ENCODE measurements around the gene BSCL2. TPM values are rescaled to one million over a fixed set of nuclear protein-coding genes. Genes with fewer than 3 reads are reported as not detected.

BSCL2 gene
- total RNA-seq, 2 experiments from 2014 or later, result 32.9 to 39.1 TPM

GRCh38 chr11:62726156-62726914 lies 19.1 kb upstream of the BSCL2 start:
- CTCF ChIA-PET, result interaction anchor here (0.6 to 2.1 kb wide), 7 partner anchors 17 to 64 kb away, joined by 3 to 11 read pairs (median 4); partner anchors contain the start of genes TAF6L and ZBTB3
- POLR2A ChIA-PET, result interaction anchor here (0.6 to 2.9 kb wide), 12 partner anchors 15 to 135 kb away, joined by 3 to 26 read pairs (median 5); partner anchors contain the start of genes C11orf98, CSKMT, LBHD1 and STX5

DNA sequence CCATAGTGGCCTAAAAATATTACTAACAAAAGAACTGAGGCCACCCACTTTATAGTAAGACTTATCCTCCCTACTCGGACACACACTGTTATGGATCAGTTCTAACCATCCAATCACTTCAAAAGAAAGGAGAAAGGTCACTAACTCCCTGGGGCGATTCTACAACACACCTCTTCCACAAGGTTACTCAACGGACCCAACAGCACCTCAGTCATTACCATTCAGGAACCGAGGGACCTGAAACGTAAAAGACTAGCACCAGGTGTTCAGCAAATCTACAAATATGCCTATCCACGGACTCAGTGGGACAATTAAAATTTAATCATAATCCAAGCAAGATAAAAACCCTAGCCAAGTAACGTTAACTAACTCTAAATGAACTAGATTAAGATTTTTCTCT lies 18.4 kb upstream of the BSCL2 start:
- ChIA-PET POLR2A (interaction anchor here (0.6 to 2.9 kb wide), 4 partner anchors 16 to 130 kb away, joined by 3 to 13 read pairs (median 4); no protein-coding TSS in a partner anchor), CTCF (interaction anchor here (1.0 kb wide), 1 partner anchor 65 kb away, joined by 3 read pairs; no protein-coding TSS in a partner anchor)

DNA sequence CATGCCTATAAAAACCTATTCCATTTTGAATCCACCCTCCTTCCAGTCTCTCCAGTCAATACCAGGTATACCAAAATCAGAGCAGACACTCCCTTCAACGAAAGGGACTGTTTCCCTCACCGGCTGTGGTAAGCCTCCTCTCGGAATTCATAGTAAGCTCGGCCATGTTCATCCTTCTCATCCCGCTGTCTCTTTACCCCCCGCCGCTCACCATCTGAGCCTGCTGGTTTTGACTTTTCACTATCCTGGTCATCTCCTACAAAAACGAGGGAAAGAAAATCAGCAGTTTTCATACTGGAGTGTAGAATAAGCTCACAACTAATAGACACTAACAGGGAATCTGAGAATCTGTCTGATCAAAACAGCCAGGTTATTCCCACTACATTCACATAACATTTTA lies 16.9 kb upstream of the BSCL2 start:
- ChIA-PET CTCF (interaction anchor here (0.8 to 1.5 kb wide), 2 partner anchors 40 to 62 kb away, joined by 3 to 8 read pairs; no protein-coding TSS in a partner anchor), POLR2A (no interaction called here)

- ChIA-PET CTCF (no interaction called here), POLR2A (no interaction called here)
Measured at GRCh38 chr11:62721994-62722393, 14.8 kb upstream of the BSCL2 start.

DNA sequence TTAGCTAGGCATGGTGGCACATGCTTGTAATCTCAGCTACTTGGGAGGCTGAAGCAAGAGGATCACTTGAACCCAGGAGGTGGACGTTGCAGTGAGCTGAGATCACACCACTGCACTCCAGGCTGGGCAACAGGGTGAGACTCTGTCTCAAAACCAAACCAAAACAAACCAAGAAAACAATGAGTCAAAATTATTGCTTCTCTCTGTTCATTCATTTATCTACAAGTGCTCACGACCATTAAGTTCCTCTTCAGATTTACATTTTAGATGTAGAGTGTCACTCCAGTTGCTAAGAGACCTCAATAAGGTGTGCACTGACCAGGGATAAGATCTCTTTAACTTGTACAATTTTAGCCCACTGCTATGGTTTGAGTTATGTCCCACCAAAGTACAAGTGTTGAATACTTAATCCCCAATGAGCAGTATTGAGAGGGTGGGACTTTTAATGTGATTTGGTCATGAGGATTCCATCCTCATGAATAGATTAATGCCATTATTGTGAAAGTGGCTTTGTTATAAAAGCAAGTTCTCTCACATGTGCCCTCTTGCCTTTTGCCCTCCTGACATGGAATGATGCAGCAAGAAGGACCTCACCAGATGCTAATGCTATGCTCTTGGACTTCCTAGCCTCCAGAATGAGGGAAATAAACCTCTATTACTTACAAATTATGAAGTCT lies 12.2 kb upstream of the BSCL2 start:
- POLR2A ChIA-PET, result no interaction called here

DNA sequence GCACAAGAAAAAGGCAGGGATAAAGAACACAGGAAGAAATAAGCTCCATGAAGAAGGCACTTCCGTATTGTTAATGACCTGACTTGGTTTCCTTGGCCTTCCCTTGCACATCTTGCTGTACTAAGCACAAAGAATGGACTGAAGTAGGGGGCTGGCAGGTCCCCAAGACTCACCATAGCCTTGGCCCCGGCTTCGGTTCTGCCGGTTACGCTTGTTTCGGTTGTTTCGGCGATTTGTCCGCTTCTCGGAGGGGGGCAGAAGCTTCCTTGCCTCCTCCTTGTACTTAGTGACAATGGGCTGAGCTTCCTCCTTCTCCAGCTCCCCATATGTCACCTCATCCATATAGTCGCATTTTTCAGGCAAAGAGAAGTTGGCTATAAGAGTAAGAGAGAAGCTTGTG lies 9.6 kb upstream of the BSCL2 start:
- ChIA-PET CTCF (no interaction called here), POLR2A (interaction anchor here (0.5 to 0.7 kb wide), 2 partner anchors 44 to 113 kb away, joined by 3 to 6 read pairs; no protein-coding TSS in a partner anchor)

More for the DNA sequence above, 12.2 kb upstream of the BSCL2 start:
- CTCF ChIA-PET, result no interaction called here

DNA sequence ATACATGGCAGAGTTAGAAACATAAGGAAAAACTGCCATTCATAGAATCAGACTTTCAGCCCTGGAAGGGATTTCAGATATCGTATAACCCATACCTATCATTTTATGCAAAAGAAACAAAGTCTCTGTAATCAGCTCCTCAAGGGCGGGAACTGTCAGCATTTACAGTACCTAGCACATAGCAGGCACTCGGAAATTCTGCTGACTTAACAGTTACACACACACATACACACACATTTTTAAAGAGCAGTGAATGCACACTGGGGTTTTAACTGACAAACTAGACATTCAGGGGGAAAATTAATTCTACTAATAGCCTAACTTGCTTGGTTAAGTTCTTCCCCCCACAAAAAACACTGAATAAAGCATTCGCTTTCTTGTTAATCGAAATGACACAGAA lies 9.0 kb upstream of the BSCL2 start:
- ChIA-PET POLR2A (interaction anchor here (0.6 kb wide), 1 partner anchor 123 kb away, joined by 5 read pairs; no protein-coding TSS in a partner anchor), CTCF (interaction anchor here (0.6 to 1.0 kb wide), 2 partner anchors 105 to 150 kb away, joined by 3 read pairs; no protein-coding TSS in a partner anchor)

- CTCF ChIA-PET, result interaction anchor here (0.6 to 1.0 kb wide), 2 partner anchors 104 to 151 kb away, joined by 3 read pairs; no protein-coding TSS in a partner anchor
- POLR2A ChIA-PET, result interaction anchor here (0.6 kb wide), 1 partner anchor 122 kb away, joined by 5 read pairs; no protein-coding TSS in a partner anchor
Measured at GRCh38 chr11:62715150-62716130, 8.2 kb upstream of the BSCL2 start.

GRCh38 chr11:62713343-62713742 lies 6.1 kb upstream of the BSCL2 start:
- ChIA-PET POLR2A (no interaction called here), CTCF (interaction anchor here (1.1 kb wide), 1 partner anchor 56 kb away, joined by 3 read pairs; no protein-coding TSS in a partner anchor)

GRCh38 chr11:62712861-62713260 lies 5.6 kb upstream of the BSCL2 start:
- CTCF ChIA-PET, result interaction anchor here (0.7 kb wide), 1 partner anchor 263 kb away, joined by 3 read pairs; no protein-coding TSS in a partner anchor
- POLR2A ChIA-PET, result no interaction called here

GRCh38 chr11:62712276-62712812 lies 5.1 kb upstream of the BSCL2 start:
- ChIA-PET CTCF (interaction anchor here (0.6 to 0.7 kb wide), 2 partner anchors 264 to 1322 kb away, joined by 3 read pairs; no protein-coding TSS in a partner anchor), POLR2A (interaction anchor here (0.6 to 1.2 kb wide), 2 partner anchors 37 to 41 kb away, joined by 4 read pairs; partner anchors contain the start of genes LBHD1 and UQCC3)

DNA sequence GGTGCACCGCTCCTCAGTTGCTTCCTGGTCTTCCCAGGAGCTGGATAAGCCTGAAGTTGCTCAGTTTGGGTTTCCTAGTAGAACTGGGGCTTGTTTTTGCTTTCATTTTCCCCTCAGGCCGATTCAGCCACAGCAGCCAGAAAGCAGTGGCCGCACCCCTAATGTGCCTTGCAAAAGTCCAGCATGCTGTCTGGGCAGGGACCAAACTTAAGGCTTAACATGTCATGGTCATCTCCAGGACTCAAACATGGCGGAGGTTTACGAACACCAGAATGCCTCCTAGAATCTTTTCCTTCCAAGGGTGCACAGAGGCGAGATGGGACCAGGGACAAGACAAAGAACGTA lies 2.7 kb upstream of the BSCL2 start:
- POLR2A ChIA-PET, result interaction anchor here (0.6 to 2.2 kb wide), 6 partner anchors 16 to 146 kb away, joined by 3 to 6 read pairs (median 3); partner anchors contain the start of genes C11orf98, CSKMT, MTA2 and NXF1
- CTCF ChIA-PET, result interaction anchor here (1.5 kb wide), 1 partner anchor 17 kb away, joined by 4 read pairs; the partner anchor contains the start of gene HNRNPUL2

GRCh38 chr11:62709247-62710000 lies 2.2 kb upstream of the BSCL2 start:
- ChIA-PET POLR2A (interaction anchor here (0.6 to 2.2 kb wide), 8 partner anchors 16 to 146 kb away, joined by 3 to 6 read pairs (median 3); partner anchors contain the start of genes C11orf98, CSKMT, GANAB and HNRNPUL2), CTCF (interaction anchor here (0.6 to 1.5 kb wide), 2 partner anchors 18 to 367 kb away, joined by 3 to 4 read pairs; partner anchors contain the start of gene HNRNPUL2)

DNA sequence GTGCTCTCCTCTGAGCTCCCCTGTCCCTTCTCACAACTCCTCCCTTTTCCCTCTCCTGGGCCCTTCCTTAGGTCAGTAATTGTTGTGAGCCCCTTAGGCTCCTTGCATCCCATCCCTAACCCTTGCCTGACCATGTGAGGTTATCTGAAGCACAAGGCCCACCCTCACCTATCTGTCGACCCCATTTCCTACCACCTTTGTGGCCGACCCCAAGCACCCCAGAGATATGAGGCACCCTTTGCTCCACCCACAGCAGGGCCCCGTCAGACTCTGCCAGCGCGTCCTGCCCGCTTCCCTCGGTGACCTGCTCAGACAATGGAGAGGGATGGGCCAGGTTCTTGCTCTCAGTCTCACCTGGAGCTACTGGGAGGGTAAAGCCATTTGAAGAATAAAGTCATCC lies 1.6 kb upstream of the BSCL2 start:
- POLR2A ChIA-PET, result interaction anchor here (0.6 to 2.2 kb wide), 7 partner anchors 19 to 147 kb away, joined by 3 to 6 read pairs (median 3); partner anchors contain the start of genes GANAB, HNRNPUL2, MTA2 and NXF1

GRCh38 chr11:62708392-62708791 lies 1.2 kb upstream of the BSCL2 start:
- POLR2A ChIA-PET, result interaction anchor here (0.6 to 2.2 kb wide), 4 partner anchors 19 to 133 kb away, joined by 3 to 6 read pairs (median 4); partner anchors contain the start of genes GANAB, HNRNPUL2 and MTA2
- CTCF ChIA-PET, result interaction anchor here (3.4 kb wide), 1 partner anchor 14 kb away, joined by 20 read pairs; no protein-coding TSS in a partner anchor

More for the DNA sequence above, 1.6 kb upstream of the BSCL2 start:
- CTCF ChIA-PET, result interaction anchor here (0.6 to 1.5 kb wide), 2 partner anchors 19 to 367 kb away, joined by 3 to 4 read pairs; partner anchors contain the start of gene HNRNPUL2

DNA sequence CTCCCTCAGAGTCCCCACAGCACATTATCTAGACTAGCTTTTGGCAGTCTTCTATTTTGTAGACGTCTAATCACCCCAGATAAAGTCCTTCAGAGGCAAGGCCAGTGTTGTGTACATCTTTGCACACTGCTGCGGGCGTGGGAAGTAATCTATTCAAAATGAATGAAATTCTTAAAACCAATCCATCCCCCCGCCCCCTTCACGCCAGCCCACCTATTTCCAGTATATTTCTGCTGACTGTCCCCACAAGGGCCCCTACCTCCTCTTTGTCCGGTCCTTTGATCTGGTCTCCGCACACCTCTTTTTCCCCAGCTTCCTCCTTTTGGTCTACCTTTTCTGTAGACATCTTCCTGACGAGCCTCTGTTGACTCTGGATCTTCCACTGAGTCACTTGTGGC lies 375 bp downstream of the BSCL2 start:
- CTCF ChIA-PET, result interaction anchor here (1.0 to 3.4 kb wide), 3 partner anchors 12 to 316 kb away, joined by 3 to 20 read pairs (median 3); no protein-coding TSS in a partner anchor
- POLR2A ChIA-PET, result interaction anchor here (0.7 to 1.7 kb wide), 3 partner anchors 42 to 116 kb away, joined by 3 to 7 read pairs (median 4); partner anchors contain the start of genes C11orf98, CSKMT and TUT1

All from activated CD8-positive, alpha-beta memory T cell treated with anti-CD3 and anti-CD28 coated beads for 36 hours (primary cell).